Trophoblast cell (in vitro differentiated cells and primary cell): ENCODE results near the gene XKR3.

Experiments used
- DNase-seq, 2 donors: peaks; one replicate each; pipeline ENCODE4 v3.0.0-alpha.2; 2016
- H2AFZ ChIP-seq: 2 replicates; pipeline ENCODE4 v1.6.1; 2013; ENCODE audit warnings: low read length, moderate library complexity, mild to moderate bottlenecking; ENCODE audit not compliant: insufficient read depth, poor library complexity
- H2AK5ac ChIP-seq: 2 replicates; pipeline ENCODE4 v1.6.1; 2013; ENCODE audit warnings: mild to moderate bottlenecking, low read length
- H2BK120ac ChIP-seq: 2 replicates; pipeline ENCODE4 v1.6.1; 2013; ENCODE audit warnings: low read length, mild to moderate bottlenecking, moderate library complexity; ENCODE audit not compliant: insufficient read depth, poor library complexity
- H2BK12ac ChIP-seq: 2 replicates; pipeline ENCODE4 v1.6.1; 2013; ENCODE audit warnings: mild to moderate bottlenecking, low read length, moderate library complexity
- H2BK5ac ChIP-seq: 2 replicates; pipeline ENCODE4 v1.6.1; 2013; ENCODE audit warnings: low read length, low read depth, moderate library complexity, mild to moderate bottlenecking; ENCODE audit not compliant: poor library complexity
- H3K14ac ChIP-seq: 2 replicates; pipeline ENCODE4 v1.6.1; 2013; ENCODE audit warnings: mild to moderate bottlenecking, low read length
- H3K18ac ChIP-seq: 2 replicates; pipeline ENCODE4 v1.6.1; 2013; ENCODE audit warnings: mild to moderate bottlenecking, low read length
- H3K23ac ChIP-seq: 2 replicates; pipeline ENCODE4 v1.6.1; 2013; ENCODE audit warnings: low read length
- H3K27ac ChIP-seq: 2 replicates; pipeline ENCODE4 v1.5.1; 2013; ENCODE audit warnings: low read depth, mild to moderate bottlenecking, inconsistent platforms, low read length, moderate library complexity
- H3K27me3 ChIP-seq: 2 replicates; pipeline ENCODE4 v1.6.1; 2013; ENCODE audit warnings: inconsistent platforms, mild to moderate bottlenecking, low read length, moderate library complexity; ENCODE audit not compliant: insufficient read depth
- H3K36me3 ChIP-seq, 2 experiments: 1 replicate in 1 of 2; 2 replicates in 1 of 2; pipeline ENCODE4 v1.6.1; 2013; ENCODE audit warnings: low read length in 2 of 2, mild to moderate bottlenecking in 2 of 2, moderate library complexity in 1 of 2; ENCODE audit not compliant: insufficient read depth in 2 of 2, control insufficient read depth in 1 of 2
- H3K4ac ChIP-seq: 2 replicates; pipeline ENCODE4 v1.6.1; 2013; ENCODE audit warnings: low read depth, mild to moderate bottlenecking, low read length, moderate library complexity
- H3K4me1 ChIP-seq, 2 experiments: 1 replicate in 1 of 2; 2 replicates in 1 of 2; pipeline ENCODE4 v1.6.1; 2013; ENCODE audit warnings: low read length in 2 of 2, mild to moderate bottlenecking in 2 of 2, moderate library complexity in 1 of 2; ENCODE audit not compliant: insufficient read depth in 2 of 2, control insufficient read depth in 1 of 2
- H3K4me2 ChIP-seq: 2 replicates; pipeline ENCODE4 v1.6.1; 2013; ENCODE audit warnings: inconsistent platforms, mild to moderate bottlenecking, low read length, moderate library complexity
- H3K4me3 ChIP-seq: 2 replicates; pipeline ENCODE4 v1.5.1; 2013; ENCODE audit warnings: mild to moderate bottlenecking, low read depth, low read length, inconsistent platforms
- H3K79me1 ChIP-seq: one replicate; pipeline ENCODE4 v1.6.1; 2013; ENCODE audit warnings: low read length
- H3K79me2 ChIP-seq: 2 replicates; pipeline ENCODE4 v1.6.1; 2013; ENCODE audit warnings: low read length, mild to moderate bottlenecking; ENCODE audit not compliant: control insufficient read depth, insufficient read depth, poor library complexity
- H3K9ac ChIP-seq: 2 replicates; pipeline ENCODE4 v1.6.1; 2013; ENCODE audit warnings: mild to moderate bottlenecking, low read length
- H3K9me3 ChIP-seq: 2 replicates; pipeline ENCODE4 v1.6.1; 2013; ENCODE audit warnings: low read depth, mild to moderate bottlenecking, control low read depth, inconsistent platforms, low read length; ENCODE audit not compliant: insufficient read depth
- H4K12ac ChIP-seq: 2 replicates; pipeline ENCODE4 v1.6.1; 2013; ENCODE audit warnings: low read depth, mild to moderate bottlenecking, low read length, moderate library complexity
- H4K8ac ChIP-seq: 2 replicates; pipeline ENCODE4 v1.6.1; 2013; ENCODE audit warnings: low read depth, mild to moderate bottlenecking, low read length, moderate library complexity
- H4K91ac ChIP-seq: one replicate; pipeline ENCODE4 v1.6.1; 2013; ENCODE audit warnings: low read depth, mild to moderate bottlenecking, low read length, moderate library complexity
- WGBS: extraction: QIAGEN DNeasy Blood & Tissue Kit; methylation state at CpG from one replicate; pipeline ENCODE4 v1.1.7; 2013; ENCODE audit warnings: missing lambda C conversion rate; ENCODE audit not compliant: insufficient read length, insufficient coverage; ENCODE audit errors: extremely low coverage; 5-methylcytosine and 5-hydroxymethylcytosine counted together

The XKR3 gene

GRCh38 chr22:16845465-16845864 lies 20.3 kb upstream of the XKR3 start:
- peaks cover 22% of the 10 kb centered on the region for H3K9me3 ChIP-seq
- H2AK5ac ChIP-seq, result no peak overlapping the region
- no peaks in the 10 kb centered on the region for H3K27me3 ChIP-seq
- no peak overlapping the region for H3K27ac ChIP-seq
- H3K79me1 ChIP-seq, result no peaks in the 10 kb centered on the region
- H3K79me2 ChIP-seq, result no peaks in the 10 kb centered on the region
- H3K4ac ChIP-seq, result no peak overlapping the region
- H3K4me3 ChIP-seq, result no peak overlapping the region
- no peak overlapping the region for H2BK12ac ChIP-seq
- H3K23ac ChIP-seq, result no peak overlapping the region
- no peak overlapping the region for H3K14ac ChIP-seq
- H3K9ac ChIP-seq, result no peak overlapping the region
- H3K4me2 ChIP-seq, result no peak overlapping the region
- no peak overlapping the region for H2AFZ ChIP-seq
- no peak for DNase-seq
- no peak overlapping the region for H4K12ac ChIP-seq
- no peak overlapping the region for H2BK120ac ChIP-seq
- no peak overlapping the region for H2BK5ac ChIP-seq
- no peak overlapping the region for H3K18ac ChIP-seq
- H3K4me1 ChIP-seq, result no peaks in the 10 kb centered on the region
- H4K8ac ChIP-seq, result no peak overlapping the region
- H4K91ac ChIP-seq, result no peak overlapping the region
- no peaks in the 10 kb centered on the region for H3K36me3 ChIP-seq
- no CpG with 5 or more reads among the region's 7 CpGs for WGBS

- Histone ChIP-seq H2AK5ac (no peak overlapping the region), H2AFZ (no peak overlapping the region), H3K27ac (no peak overlapping the region), H4K91ac (no peak overlapping the region), H4K8ac (no peak overlapping the region), H3K36me3 (no peaks in the 10 kb centered on the region), H3K27me3 (no peaks in the 10 kb centered on the region), H3K18ac (no peak overlapping the region), H4K12ac (no peak overlapping the region), H3K23ac (no peak overlapping the region), H3K79me2 (no peaks in the 10 kb centered on the region), H3K14ac (no peak overlapping the region), H3K4me2 (no peak overlapping the region), H3K9ac (no peak overlapping the region), H2BK12ac (no peak overlapping the region), H3K4ac (no peak overlapping the region), H3K79me1 (no peaks in the 10 kb centered on the region), H3K4me1 (no peaks in the 10 kb centered on the region), H2BK5ac (no peak overlapping the region), H2BK120ac (no peak overlapping the region), H3K9me3 (peaks cover 22% of the 10 kb centered on the region), H3K4me3 (no peak overlapping the region)
- no CpG with 5 or more reads among the region's 7 CpGs for WGBS
- DNase-seq, result no peak
Observed at GRCh38 chr22:16844529-16844928, 19.3 kb upstream of the XKR3 start.

GRCh38 chr22:16838073-16838472 lies 12.9 kb upstream of the XKR3 start:
- H3K36me3 ChIP-seq, result no peaks in the 10 kb centered on the region
- H3K4me3 ChIP-seq, result no peak overlapping the region
- H3K4me1 ChIP-seq, result no peaks in the 10 kb centered on the region
- H3K27me3 ChIP-seq, result no peaks in the 10 kb centered on the region
- no peak overlapping the region for H2BK5ac ChIP-seq
- H4K8ac ChIP-seq, result no peak overlapping the region
- no peak overlapping the region for H3K23ac ChIP-seq
- H2BK12ac ChIP-seq, result no peak overlapping the region
- no peak overlapping the region for H3K14ac ChIP-seq
- no peaks in the 10 kb centered on the region for H3K79me2 ChIP-seq
- H3K18ac ChIP-seq, result no peak overlapping the region
- no CpG with 5 or more reads among the region's 3 CpGs for WGBS
- no peak for DNase-seq
- no peak overlapping the region for H2BK120ac ChIP-seq
- no peak overlapping the region for H3K4ac ChIP-seq
- H3K27ac ChIP-seq, result no peak overlapping the region
- H4K91ac ChIP-seq, result no peak overlapping the region
- no peak overlapping the region for H4K12ac ChIP-seq
- H3K79me1 ChIP-seq, result no peaks in the 10 kb centered on the region
- H3K9ac ChIP-seq, result no peak overlapping the region
- H3K4me2 ChIP-seq, result no peak overlapping the region
- no peaks in the 10 kb centered on the region for H3K9me3 ChIP-seq
- H2AK5ac ChIP-seq, result no peak overlapping the region
- no peak overlapping the region for H2AFZ ChIP-seq

- H2AFZ ChIP-seq, result no peak overlapping the region
- no peak overlapping the region for H3K14ac ChIP-seq
- no peaks in the 10 kb centered on the region for H3K4me1 ChIP-seq
- H2BK120ac ChIP-seq, result no peak overlapping the region
- H3K9me3 ChIP-seq, result no peaks in the 10 kb centered on the region
- DNase-seq, result no peak
- H3K4ac ChIP-seq, result no peak overlapping the region
- WGBS, result no CpG with 5 or more reads among the region's 1 CpG
- no peaks in the 10 kb centered on the region for H3K79me2 ChIP-seq
- no peaks in the 10 kb centered on the region for H3K79me1 ChIP-seq
- no peak overlapping the region for H3K27ac ChIP-seq
- H2AK5ac ChIP-seq, result no peak overlapping the region
- H4K12ac ChIP-seq, result no peak overlapping the region
- H3K4me2 ChIP-seq, result no peak overlapping the region
- no peak overlapping the region for H2BK5ac ChIP-seq
- no peak overlapping the region for H3K23ac ChIP-seq
- no peaks in the 10 kb centered on the region for H3K27me3 ChIP-seq
- H3K4me3 ChIP-seq, result no peak overlapping the region
- H3K18ac ChIP-seq, result no peak overlapping the region
- H4K8ac ChIP-seq, result no peak overlapping the region
- H3K9ac ChIP-seq, result no peak overlapping the region
- no peak overlapping the region for H2BK12ac ChIP-seq
- no peaks in the 10 kb centered on the region for H3K36me3 ChIP-seq
- H4K91ac ChIP-seq, result no peak overlapping the region
Observed at GRCh38 chr22:16834971-16835370, 9.8 kb upstream of the XKR3 start.
